Spleen (tissue), 11 donors: ENCODE data around the gene BUB1B. TPM values are rescaled to one million over a fixed set of nuclear protein-coding genes. Genes with fewer than 3 reads are reported as not detected.

Source experiments
- DNase-seq: peaks from one replicate; pipeline ENCODE4 v3.0.0-alpha.2; 2020
- H3K27ac ChIP-seq, 8 donors: fragments of 200-600 bp; sonication (generic) in 7 of 8; 1 replicate in 4 of 8; 2 replicates in 4 of 8; pipeline versions ENCODE4 v1.5.0 to v1.8.0; 2016 to 2021; ENCODE audit warnings: inconsistent platforms in 4 of 8, mild to moderate bottlenecking in 4 of 8, moderate library complexity in 1 of 8
- H3K27me3 ChIP-seq, 7 donors: fragments of 200-600 bp; sonication (generic) in 6 of 7; replicated peaks in 1 of 7; 1 replicate in 4 of 7; 2 replicates in 3 of 7; pipeline versions ENCODE4 v1.5.0 to v1.8.0; 2016 to 2021; ENCODE audit warnings: inconsistent platforms in 3 of 7, mild to moderate bottlenecking in 1 of 7
- H3K36me3 ChIP-seq, 6 donors: fragments of 200-600 bp; sonication (generic) in 5 of 6; 1 replicate in 4 of 6; 2 replicates in 2 of 6; pipeline versions ENCODE4 v1.5.0 to v1.8.0; 2016 to 2021; ENCODE audit warnings: inconsistent platforms in 2 of 6
- H3K4me1 ChIP-seq, 6 donors: fragments of 200-600 bp; sonication (generic) in 5 of 6; 1 replicate in 3 of 6; 2 replicates in 3 of 6; pipeline versions ENCODE4 v1.5.0 to v1.8.0; 2016 to 2021; ENCODE audit warnings: inconsistent platforms in 3 of 6
- H3K4me3 ChIP-seq, 8 donors: fragments of 200-600 bp; sonication (generic) in 7 of 8; 1 replicate in 4 of 8; 2 replicates in 4 of 8; pipeline versions ENCODE4 v1.5.0 to v1.8.0; 2016 to 2021; ENCODE audit warnings: inconsistent platforms in 4 of 8, mild to moderate bottlenecking in 4 of 8, moderate library complexity in 2 of 8
- H3K9me3 ChIP-seq, 8 donors: fragments of 200-600 bp; sonication (generic) in 7 of 8; 1 replicate in 4 of 8; 2 replicates in 4 of 8; pipeline versions ENCODE4 v1.5.0 to v1.8.0; 2016 to 2021; ENCODE audit warnings: inconsistent platforms in 4 of 8
- CTCF ChIP-seq, 11 experiments: fragments of 200-600 bp in 7 of 11; fragments of 450-650 bp in 4 of 11; sonication (generic) in 4 of 11; IDR thresholded peaks in 8 of 11; conservative IDR thresholded peaks in 3 of 11; 1 replicate in 7 of 11; 2 replicates in 4 of 11; pipeline versions ENCODE4 v1.4.0 to v1.8.0; 2016 to 2021; ENCODE audit warnings: antibody characterized with exemption in 11 of 11, inconsistent platforms in 4 of 11, mild to moderate bottlenecking in 1 of 11
- POLR2A ChIP-seq, 3 donors: fragments of 450-650 bp; IDR thresholded peaks; one replicate each; pipeline ENCODE4 v1.5.1; 2017; ENCODE audit warnings: antibody characterized with exemption in 3 of 3, mild to moderate bottlenecking in 1 of 3
- POLR2AphosphoS5 ChIP-seq, 3 donors: sonication (generic); formaldehyde crosslinking; IDR thresholded peaks; one replicate each; pipeline ENCODE4 v1.5.1; 2017; ENCODE audit warnings: antibody characterized with exemption in 3 of 3
- WGBS, 5 donors: extraction: QIAGEN DNeasy Blood & Tissue Kit in 3 of 5; methylation state at CpG; one replicate each; pipeline versions ENCODE4 v1.1.5 to v1.1.7; 2013 to 2018; 5-methylcytosine and 5-hydroxymethylcytosine counted together
- intact Hi-C: fragments of 100-400 bp; cut with DNase I; formaldehyde crosslinking; loops from one replicate; pipeline ENCODE4 v1.15.0; 2023; ENCODE audit warnings: low total_unique reads
- polyA plus RNA-seq, 3 donors: library from polyadenylated mRNA; stranded (reverse); fragments of 200-250 nt; gene quantifications; one replicate each; pipeline ENCODE4 v1.2.1, GENCODE V29; 2013
- total RNA-seq, 7 donors: library from RNA; depleted of rRNA in 3 of 7; stranded (reverse); fragments of >200 nt in 3 of 7; fragmentation: NEBNext Ultra II Directional in 4 of 7; extraction: Animal tissue kit (Norgen Biotek cat#: 25700) in 4 of 7; gene quantifications; one replicate each; pipeline versions ENCODE4 v1.1.0 to v1.2.1, GENCODE V29; 2016 to 2021
- donor health status: healthy with polysubstance abuse.
- donor health status: DM: no; HTN: no; CAD: no; lungs with moderate emphysema.
- donor health status: DM: no; HTN: no; CAD: no.
- donor health status: Bipolar disorder and iron deficiency.
- donor health status: healthy.
- donor health status: DM: no; HTN: no; CAD: no.
- donor health status: DM: yes; HTN: yes; CAD: no.

Gene BUB1B
- total and polyA plus RNA-seq, 10 donors: 1.2 to 11.8 (median 6.3) TPM

GRCh38 chr15:40125950-40126349 lies 34.9 kb upstream of the BUB1B start:
- intact Hi-C loops: no loop called here
- no peak for TF ChIP-seq POLR2A (IDR thresholded peaks at IDR 0.05)
- no peak for TF ChIP-seq POLR2AphosphoS5 (IDR thresholded peaks at IDR 0.05)
- Histone ChIP-seq H3K27ac (no peak overlapping the region), H3K27me3 (peaks cover 0 to 10% (median 0%) of the 10 kb centered on the region in 7 donors), H3K9me3 (no peaks in the 10 kb centered on the region), H3K36me3 (no peaks in the 10 kb centered on the region), H3K4me1 (no peaks in the 10 kb centered on the region), H3K4me3 (no peak overlapping the region)
- WGBS, 5 donors: 91 to 96% (median 94%) methylated on average over 7 of the region's 7 CpGs
- DNase-seq: no peak

- TF ChIP-seq POLR2AphosphoS5 (IDR thresholded peaks at IDR 0.05): no peak
- TF ChIP-seq POLR2A (IDR thresholded peaks at IDR 0.05): no peak
- TF ChIP-seq CTCF (IDR thresholded peaks at IDR 0.05 in 8 of 11, conservative IDR thresholded peaks at IDR 0.05 in 3 of 11): no peak
- H3K36me3 ChIP-seq: no peaks in the 10 kb centered on the region
- intact Hi-C loops: no loop called here
Observed at GRCh38 chr15:40128766-40129660, 31.9 kb upstream of the BUB1B start.

GRCh38 chr15:40130118-40130517 lies 30.8 kb upstream of the BUB1B start:
- intact Hi-C loops: no loop called here
- TF ChIP-seq POLR2A (IDR thresholded peaks at IDR 0.05): no peak
- TF ChIP-seq POLR2AphosphoS5 (IDR thresholded peaks at IDR 0.05): no peak
- no peak for TF ChIP-seq CTCF (IDR thresholded peaks at IDR 0.05 in 8 of 11, conservative IDR thresholded peaks at IDR 0.05 in 3 of 11)
- Histone ChIP-seq H3K4me1 (no peaks in the 10 kb centered on the region), H3K4me3 (no peak overlapping the region), H3K27me3 (peaks cover 0 to 10% (median 0%) of the 10 kb centered on the region in 7 donors), H3K9me3 (no peaks in the 10 kb centered on the region), H3K36me3 (no peaks in the 10 kb centered on the region), H3K27ac (no peak overlapping the region)
- no peak for DNase-seq
- WGBS, 5 donors: 84 to 92% (median 88%) methylated on average over 5 of the region's 5 CpGs

More at GRCh38 chr15:40128766-40129660, 31.9 kb upstream of the BUB1B start:
- 79 to 89% (median 83%) methylated on average over 27 of the region's 27 CpGs for WGBS, 5 donors
- no peaks in the 10 kb centered on the region for H3K4me1 ChIP-seq
- H3K27me3 ChIP-seq: peaks cover 0 to 10% (median 0%) of the 10 kb centered on the region in 7 donors
- no peak overlapping the region for H3K4me3 ChIP-seq
- DNase-seq: no peak
- no peak overlapping the region for H3K27ac ChIP-seq
- no peaks in the 10 kb centered on the region for H3K9me3 ChIP-seq

- no peak overlapping the region for H3K27ac ChIP-seq
- TF ChIP-seq CTCF (IDR thresholded peaks at IDR 0.05 in 8 of 11, conservative IDR thresholded peaks at IDR 0.05 in 3 of 11) (no peak), POLR2A (IDR thresholded peaks at IDR 0.05) (no peak), POLR2AphosphoS5 (IDR thresholded peaks at IDR 0.05) (no peak)
- no peak overlapping the region for H3K4me3 ChIP-seq
- H3K4me1 ChIP-seq: no peaks in the 10 kb centered on the region
- peaks cover 0 to 10% (median 0%) of the 10 kb centered on the region in 7 donors for H3K27me3 ChIP-seq
- no peaks in the 10 kb centered on the region for H3K36me3 ChIP-seq
- 87 to 93% (median 88%) methylated on average over 19 of the region's 19 CpGs for WGBS, 5 donors
- H3K9me3 ChIP-seq: no peaks in the 10 kb centered on the region
- intact Hi-C loops: no loop called here
- DNase-seq: no peak
Observed at GRCh38 chr15:40130799-40131502, 29.9 kb upstream of the BUB1B start.
